ENCODE results near the gene CAMSAP2.

DNA sequence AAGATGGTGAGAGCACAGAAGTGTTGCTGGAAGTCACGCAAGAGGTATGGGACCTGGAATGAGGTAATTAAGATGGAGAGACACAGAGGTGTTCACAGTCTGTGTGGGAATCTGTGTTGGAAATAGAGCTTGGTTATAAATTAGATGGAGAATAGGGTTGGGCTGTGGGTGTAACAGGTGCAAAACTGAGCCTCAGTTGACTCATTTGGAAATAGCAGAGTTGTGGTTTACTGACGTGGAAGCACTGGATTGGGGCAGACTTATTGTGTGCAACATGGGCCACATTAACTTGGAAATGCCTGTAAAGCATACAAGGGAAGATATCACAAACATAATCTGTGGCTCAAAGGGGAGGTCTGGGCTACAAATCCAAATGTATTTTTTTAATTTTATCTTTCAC, 13.0 kb downstream of the CAMSAP2 start:
- TF ChIP-seq TP53 (CRISPR knock-in tag; IDR thresholded peaks at IDR 0.05) (no peak), NPAS2 (CRISPR knock-in tag; IDR thresholded peaks at IDR 0.05; ENCODE audit: borderline replicate concordance) (no peak), EP300 (IDR thresholded peaks at IDR 0.05) (no peak), CTCF (IDR thresholded peaks at IDR 0.05) (no peak), POLR2A (IDR thresholded peaks at IDR 0.05; ENCODE audit: low read length) (no peak), SMC3 (IDR thresholded peaks at IDR 0.05) (no peak)

All from A549 (cell line).